Transverse colon (tissue), 4 donors: ENCODE data around the gene ZDHHC7.

Experiments used
- CTCF ChIP-seq, 5 experiments: fragments of 200-600 bp in 3 of 5; fragments of 450-650 bp in 2 of 5; sonication (generic) in 3 of 5; IDR thresholded peaks; 1 replicate in 2 of 5; 2 replicates in 3 of 5; pipeline ENCODE4 v1.5.1; 2016 to 2017; ENCODE audit warnings: antibody characterized with exemption in 5 of 5, inconsistent platforms in 3 of 5, mild to moderate bottlenecking in 2 of 5, moderate library complexity in 1 of 5
- EP300 ChIP-seq: sonication (generic); formaldehyde crosslinking; IDR thresholded peaks from one replicate; pipeline ENCODE4 v1.6.1; 2017; ENCODE audit warnings: antibody characterized with exemption, low read depth
- POLR2A ChIP-seq: fragments of 450-650 bp; IDR thresholded peaks from one replicate; pipeline ENCODE4 v1.6.1; 2016; ENCODE audit warnings: antibody characterized with exemption, mild to moderate bottlenecking, moderate library complexity
- POLR2AphosphoS5 ChIP-seq, 3 donors: sonication (generic); formaldehyde crosslinking; IDR thresholded peaks; one replicate each; pipeline ENCODE4 v1.6.1; 2016; ENCODE audit warnings: antibody characterized with exemption in 3 of 3

GRCh38 chr16:84924331-84925091, 86.8 kb downstream of the ZDHHC7 start:
- no peak for TF ChIP-seq CTCF (IDR thresholded peaks at IDR 0.05)
- TF ChIP-seq POLR2A, result no peak
- TF ChIP-seq POLR2AphosphoS5 (IDR thresholded peaks at IDR 0.05), result no peak
- TF ChIP-seq EP300, result no peak
